Jurkat, Clone E6-1 (cell line): Measurements from ENCODE around the gene TIGD7. TPM values are rescaled to one million over a fixed set of nuclear protein-coding genes. Genes with fewer than 3 reads are reported as not detected.

ENCODE experiments used
- DNase-seq: peaks from one replicate; pipeline ENCODE4 v3.0.0-alpha.2; 2011; ENCODE audit warnings: low read depth, low spot score
- H3K4me3 ChIP-seq: 2 replicates; pipeline ENCODE4 v1.5.1; 2011; ENCODE audit warnings: mild to moderate bottlenecking, low read length, control low read depth, moderate library complexity
- polyA plus RNA-seq: library from polyadenylated mRNA; unstranded; fragments of >200 nt; gene quantifications from one replicate; pipeline ENCODE4 v1.2.1, GENCODE V29; 2012; ENCODE audit warnings: missing spikeins; ENCODE audit not compliant: insufficient read length, insufficient read depth

TIGD7 gene, protein sequence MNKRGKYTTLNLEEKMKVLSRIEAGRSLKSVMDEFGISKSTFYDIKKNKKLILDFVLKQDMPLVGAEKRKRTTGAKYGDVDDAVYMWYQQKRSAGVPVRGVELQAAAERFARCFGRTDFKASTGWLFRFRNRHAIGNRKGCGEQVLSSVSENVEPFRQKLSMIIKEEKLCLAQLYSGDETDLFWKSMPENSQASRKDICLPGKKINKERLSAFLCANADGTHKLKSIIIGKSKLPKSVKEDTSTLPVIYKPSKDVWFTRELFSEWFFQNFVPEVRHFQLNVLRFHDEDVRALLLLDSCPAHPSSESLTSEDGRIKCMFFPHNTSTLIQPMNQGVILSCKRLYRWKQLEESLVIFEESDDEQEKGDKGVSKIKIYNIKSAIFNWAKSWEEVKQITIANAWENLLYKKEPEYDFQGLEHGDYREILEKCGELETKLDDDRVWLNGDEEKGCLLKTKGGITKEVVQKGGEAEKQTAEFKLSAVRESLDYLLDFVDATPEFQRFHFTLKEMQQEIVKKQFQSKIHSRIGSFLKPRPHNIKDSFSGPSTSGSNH
- polyA plus RNA-seq, result 0.73 TPM

DNA sequence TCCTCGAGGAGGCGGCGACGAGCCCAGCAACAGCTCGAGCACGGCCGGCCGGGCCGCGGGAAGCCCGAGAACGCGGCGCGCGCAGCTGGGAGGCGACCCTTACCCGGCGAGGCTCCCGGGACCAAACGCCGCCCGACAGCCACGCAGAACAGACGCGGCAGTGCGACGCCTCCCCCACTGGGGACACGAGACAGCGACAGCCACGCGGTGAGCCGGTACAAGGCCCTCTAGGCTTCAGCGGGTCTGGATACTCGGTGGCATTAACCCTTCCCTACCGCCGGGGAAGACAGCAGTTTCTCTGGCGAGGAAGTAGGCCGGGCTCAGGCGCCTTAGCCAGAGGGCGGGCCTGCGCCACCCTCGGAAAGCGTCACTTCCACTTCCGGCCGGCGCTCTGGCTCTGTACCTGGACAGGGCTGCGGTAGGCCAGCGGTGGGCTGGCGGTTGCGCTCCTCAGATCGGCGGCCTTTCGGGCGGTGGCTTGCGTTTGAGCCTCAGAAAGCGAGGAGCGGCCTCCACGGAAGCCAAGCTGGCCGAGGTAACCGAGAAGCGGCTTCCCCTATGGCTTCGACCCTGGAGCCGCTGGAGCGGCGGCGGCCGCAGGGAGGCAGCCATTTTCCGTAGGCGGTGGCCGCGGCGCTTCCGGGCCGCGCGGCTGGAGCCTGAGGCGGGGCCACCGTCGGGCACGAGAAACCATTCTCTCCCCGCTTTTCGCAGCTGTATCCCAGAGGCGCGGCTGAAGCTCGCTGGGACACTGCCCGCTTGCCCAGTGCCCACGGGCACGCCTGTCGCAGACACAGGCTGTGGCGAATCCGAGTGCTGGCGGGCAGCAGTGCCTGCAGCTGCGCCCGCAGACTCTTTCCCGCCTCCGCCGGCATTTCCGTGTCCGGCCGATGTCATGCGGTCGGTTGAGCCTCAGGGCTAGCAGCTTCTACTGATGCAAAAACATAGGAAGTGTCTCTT is at the start of gene TIGD7, which contains the start of gene ZNF75A:
TIGD7 (minus strand) TSS at position 322 of the 960 bp plus-strand sequence. CDS start 4,816 bp downstream, outside the sequence.
ZNF75A (plus strand) TSS at position 389 of the 960 bp plus-strand sequence. CDS start 2,932 bp downstream, outside the sequence.
- peak; percentile 50 for DNase-seq
- H3K4me3 ChIP-seq, result peak within 1 kb of the TSS; percentile 59

GRCh38 chr16:3349175-3349574 is 43.9 kb upstream of the TIGD7 start:
- H3K4me3 ChIP-seq, result peak overlapping the region; percentile 28
- no peak for DNase-seq

DNA sequence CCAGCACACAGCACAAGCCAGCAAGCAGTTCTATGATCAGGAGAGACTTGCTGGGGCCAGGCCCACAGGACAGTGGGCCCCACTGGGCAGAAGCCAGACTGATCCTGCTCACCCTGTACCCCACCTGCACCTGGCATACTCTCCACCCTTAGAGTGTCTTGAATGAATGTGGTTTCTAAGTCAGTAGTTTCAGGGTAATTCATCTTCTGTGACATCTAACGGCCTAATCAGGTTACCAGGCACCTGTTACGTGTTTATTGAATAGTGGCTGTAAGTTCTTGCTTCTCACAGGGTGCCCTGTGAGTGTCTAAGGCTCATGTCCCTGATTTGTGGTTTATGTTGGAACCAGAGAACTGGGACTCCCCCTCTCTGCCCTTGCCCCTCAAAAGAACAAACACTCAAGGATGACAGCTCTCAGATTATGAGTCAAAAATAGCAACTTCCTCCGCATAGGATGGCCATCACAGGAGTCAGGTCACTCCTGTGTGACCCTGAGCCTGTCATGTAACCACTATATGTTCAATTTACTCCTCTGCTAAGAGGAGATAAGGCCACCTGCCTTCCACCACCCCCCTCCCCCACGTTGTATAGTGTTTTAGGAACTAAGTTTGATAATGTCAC is 43.4 kb upstream of the TIGD7 start:
- peak overlapping the region; percentile 28 for H3K4me3 ChIP-seq
- peak; percentile 86 for DNase-seq

GRCh38 chr16:3347586-3347985 is 42.4 kb upstream of the TIGD7 start:
- DNase-seq, result no peak
- H3K4me3 ChIP-seq, result no peak overlapping the region

DNA sequence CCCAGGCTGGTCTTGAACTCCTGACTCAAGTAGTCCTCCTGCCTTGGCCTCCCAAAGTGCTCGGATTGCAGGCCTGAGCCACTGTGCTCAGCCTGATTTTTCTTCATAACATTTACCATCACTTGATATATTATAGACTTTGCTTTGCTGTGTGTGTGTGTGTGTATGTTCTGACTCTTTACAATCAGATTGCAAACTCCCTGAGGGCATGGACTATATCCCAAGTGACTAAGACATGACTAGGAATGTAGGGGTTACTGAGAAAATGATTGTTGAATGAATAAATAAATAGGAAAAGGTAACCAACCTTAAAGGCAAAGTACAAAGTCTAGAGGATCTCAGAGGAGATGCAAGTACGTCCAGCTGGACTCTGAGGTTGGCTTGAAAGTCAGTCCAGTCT is 40.8 kb upstream of the TIGD7 start:
- DNase-seq, result no peak
- no peak overlapping the region for H3K4me3 ChIP-seq

DNA sequence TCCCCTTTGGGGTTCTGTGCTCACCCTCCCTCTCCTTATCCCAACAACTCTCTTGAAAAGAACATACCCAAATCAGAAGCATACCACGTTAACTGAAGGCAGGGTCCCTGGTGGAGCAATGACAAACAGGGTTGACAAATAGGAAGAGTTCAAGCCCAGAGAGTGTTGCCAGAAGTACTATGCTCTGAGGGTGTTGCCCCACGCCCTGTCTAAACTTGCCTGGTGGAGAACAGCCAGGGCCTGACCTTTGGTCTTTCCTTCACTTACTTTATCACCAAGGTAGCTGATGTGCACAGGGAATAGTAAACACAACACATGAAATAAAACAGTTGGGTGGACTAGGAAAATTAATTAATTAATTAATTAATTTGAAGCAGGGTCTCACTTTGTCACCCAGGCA is 23.4 kb upstream of the TIGD7 start:
- no peak overlapping the region for H3K4me3 ChIP-seq
- DNase-seq, result no peak

DNA sequence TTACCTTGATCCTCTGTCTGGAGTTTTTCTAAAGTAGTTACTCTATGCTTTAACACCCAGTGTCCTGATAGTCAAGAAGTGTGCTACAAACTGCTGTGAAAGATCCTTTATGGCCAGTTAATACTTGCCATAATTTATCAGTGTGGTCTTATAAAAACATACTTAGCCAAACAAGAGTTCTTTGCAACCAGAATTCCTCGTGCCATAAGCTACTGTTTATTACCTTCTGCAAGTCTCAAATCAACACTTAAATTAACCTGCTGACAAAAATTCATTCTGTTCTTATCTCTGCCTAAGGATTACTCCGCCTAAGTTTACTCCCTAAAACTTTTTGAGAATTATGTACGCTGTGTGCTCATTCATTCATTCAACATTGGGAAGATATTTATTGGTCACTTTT is 22.9 kb upstream of the TIGD7 start:
- DNase-seq, result no peak
- H3K4me3 ChIP-seq, result no peak overlapping the region

DNA sequence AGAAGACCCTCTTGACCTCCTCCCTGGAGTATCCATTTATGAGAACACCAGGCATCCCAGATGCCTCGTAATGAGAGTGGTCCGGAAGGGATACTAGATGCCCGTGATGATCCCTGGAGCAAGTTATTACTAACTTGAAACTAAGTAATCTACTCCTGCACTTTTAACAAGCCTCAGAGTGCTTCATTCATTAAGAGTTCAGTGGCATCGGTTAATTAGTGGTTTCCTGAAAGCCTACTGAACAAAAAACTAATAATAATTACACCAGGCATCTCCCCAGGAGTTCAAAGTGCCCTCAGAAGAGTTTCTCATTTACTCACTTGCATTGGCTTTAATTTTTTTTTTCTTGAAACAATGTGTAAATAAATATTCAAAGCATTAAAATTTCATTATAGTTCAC is 22.3 kb upstream of the TIGD7 start:
- no peak for DNase-seq
- no peak overlapping the region for H3K4me3 ChIP-seq

DNA sequence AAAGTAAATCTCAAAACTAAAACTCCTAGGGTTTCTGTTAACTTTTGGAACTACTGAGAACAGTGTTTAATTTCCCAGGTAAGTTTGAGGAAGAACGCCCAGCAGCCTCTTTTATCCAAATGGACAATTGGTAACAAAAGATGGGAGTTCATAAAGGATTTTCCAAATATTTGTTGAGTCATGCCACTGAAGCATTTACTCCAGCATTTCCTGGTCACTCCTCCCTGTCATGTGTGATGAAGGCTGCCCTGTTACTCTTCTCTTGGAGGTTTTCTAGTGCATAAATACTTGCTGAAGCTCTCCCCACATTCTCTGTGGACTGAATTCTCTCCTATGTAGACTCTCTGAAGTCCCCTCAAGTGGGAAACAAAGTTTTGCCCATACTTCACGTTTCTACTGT is 16.6 kb upstream of the TIGD7 start:
- no peak for DNase-seq
- H3K4me3 ChIP-seq, result no peak overlapping the region

DNA sequence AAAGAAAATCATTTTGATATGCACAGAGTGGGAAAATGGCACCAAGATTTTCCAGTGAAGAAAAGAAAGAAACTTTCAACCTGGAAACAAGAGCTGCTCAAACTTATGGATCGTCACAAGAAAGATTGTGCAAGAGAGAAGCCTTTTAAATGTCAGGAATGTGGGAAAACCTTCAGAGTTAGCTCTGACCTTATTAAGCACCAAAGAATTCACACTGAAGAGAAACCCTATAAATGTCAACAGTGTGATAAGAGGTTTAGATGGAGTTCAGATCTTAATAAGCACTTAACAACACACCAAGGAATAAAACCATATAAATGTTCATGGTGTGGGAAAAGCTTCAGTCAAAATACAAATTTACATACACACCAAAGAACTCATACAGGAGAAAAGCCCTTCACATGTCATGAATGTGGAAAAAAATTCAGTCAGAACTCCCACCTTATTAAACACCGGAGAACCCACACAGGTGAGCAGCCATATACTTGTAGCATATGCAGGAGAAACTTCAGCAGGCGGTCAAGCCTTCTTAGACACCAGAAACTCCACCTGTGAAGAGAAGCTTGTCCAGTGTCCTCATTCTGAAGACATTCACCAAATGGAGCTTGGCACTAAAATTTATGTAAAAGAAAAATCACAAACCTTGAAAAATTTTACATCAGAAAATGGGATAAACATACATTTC is 12.2 kb upstream of the TIGD7 start:
- DNase-seq, result no peak
- no peak overlapping the region for H3K4me3 ChIP-seq

- H3K4me3 ChIP-seq, result no peak overlapping the region
- peak; percentile 51 for DNase-seq
Measured at GRCh38 chr16:3311496-3311895, 6.3 kb upstream of the TIGD7 start.

DNA sequence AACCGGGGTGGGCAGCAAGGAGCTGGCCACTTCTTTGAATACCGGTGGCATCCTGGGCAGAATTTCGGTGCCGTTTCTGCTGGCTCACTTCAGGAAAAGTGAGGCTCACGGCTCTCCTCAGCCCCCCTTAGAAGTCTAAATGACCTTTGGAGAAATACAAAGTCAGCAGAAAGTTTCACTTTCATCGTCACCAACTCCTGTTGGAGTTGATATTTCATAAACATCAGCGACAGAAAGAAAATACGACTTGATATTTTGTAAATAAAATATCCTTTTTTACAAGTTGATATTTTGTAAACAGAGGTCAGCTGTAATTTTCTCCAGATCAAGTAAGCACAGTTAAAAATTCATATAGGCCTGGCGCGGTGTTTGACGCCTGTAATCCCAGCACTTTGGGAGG is 848 bp upstream of the TIGD7 start:
- peak overlapping the region; percentile 59 for H3K4me3 ChIP-seq
- no peak for DNase-seq

DNA sequence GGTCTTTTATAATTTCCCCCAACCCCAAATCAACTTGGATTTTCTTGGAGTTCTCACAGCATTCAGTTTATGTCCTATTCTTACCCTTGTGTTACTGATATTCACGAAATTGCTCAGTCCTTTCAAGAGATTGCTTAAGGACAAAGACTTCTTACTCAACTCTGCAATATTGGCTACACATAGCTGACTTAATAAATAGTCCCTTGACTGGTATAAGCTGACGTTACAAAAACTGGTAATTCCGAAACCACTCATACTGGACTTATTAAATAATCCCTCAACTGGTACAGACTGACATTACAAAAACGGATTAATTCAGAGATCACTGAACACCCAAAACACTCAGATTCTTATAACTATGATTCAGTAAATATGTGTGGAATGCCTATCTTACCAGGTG is 860 bp downstream of the TIGD7 start:
- H3K4me3 ChIP-seq, result no peak overlapping the region
- DNase-seq, result no peak

GRCh38 chr16:3295783-3296182 is 9.4 kb downstream of the TIGD7 start:
- no peak overlapping the region for H3K4me3 ChIP-seq

DNA sequence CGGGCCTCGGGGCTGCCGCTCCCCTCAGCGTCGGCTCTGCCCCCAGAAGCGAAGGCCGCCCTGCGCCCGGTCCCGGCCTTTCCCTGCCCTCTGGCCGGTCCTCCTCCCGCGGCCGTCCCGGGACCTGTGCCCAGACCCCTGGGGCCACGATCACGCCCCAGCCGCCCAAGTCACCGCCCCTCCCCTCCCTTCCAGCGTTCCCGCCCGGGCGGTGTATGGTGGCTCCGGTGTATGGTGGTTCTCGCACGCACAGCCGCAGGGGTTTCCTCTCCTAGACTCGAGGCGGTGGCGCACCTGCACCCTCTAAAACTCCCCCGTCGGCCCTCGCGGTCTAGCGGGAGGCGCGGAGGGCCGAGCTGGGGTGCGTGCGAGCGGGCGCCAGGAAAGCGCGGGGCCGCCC is 10.0 kb downstream of the TIGD7 start:
- H3K4me3 ChIP-seq, result no peak overlapping the region
- DNase-seq, result no peak

More at GRCh38 chr16:3295783-3296182, 9.4 kb downstream of the TIGD7 start:
- no peak for DNase-seq

- DNase-seq, result no peak
- H3K4me3 ChIP-seq, result no peak overlapping the region
Measured at GRCh38 chr16:3292604-3293003, 12.6 kb downstream of the TIGD7 start.

GRCh38 chr16:3289998-3290673 is 15.1 kb downstream of the TIGD7 start:
- no peak overlapping the region for H3K4me3 ChIP-seq
- no peak for DNase-seq

GRCh38 chr16:3285131-3285530 is 20.1 kb downstream of the TIGD7 start:
- H3K4me3 ChIP-seq, result no peak overlapping the region
- no peak for DNase-seq
